IPS-18c (cell line): ENCODE results near the gene PLEKHA5.

Source experiments
- H3K4me3 ChIP-seq: 2 replicates; pipeline ENCODE4 v1.7.0; 2013; ENCODE audit warnings: low read depth, mild to moderate bottlenecking, low read length, moderate library complexity; ENCODE audit not compliant: insufficient read depth
- H3K9me3 ChIP-seq: one replicate; pipeline ENCODE4 v1.6.1; 2013; ENCODE audit warnings: mild to moderate bottlenecking, low read length, moderate library complexity; ENCODE audit not compliant: control insufficient read depth, insufficient read depth

Gene PLEKHA5

GRCh38 chr12:19186722-19187661, 57.5 kb downstream of the PLEKHA5 start:
- no peaks in the 10 kb centered on the region for H3K9me3 ChIP-seq
- H3K4me3 ChIP-seq, result no peak overlapping the region

GRCh38 chr12:19189522-19189921, 60.0 kb downstream of the PLEKHA5 start:
- H3K4me3 ChIP-seq, result no peak overlapping the region
- no peaks in the 10 kb centered on the region for H3K9me3 ChIP-seq

DNA sequence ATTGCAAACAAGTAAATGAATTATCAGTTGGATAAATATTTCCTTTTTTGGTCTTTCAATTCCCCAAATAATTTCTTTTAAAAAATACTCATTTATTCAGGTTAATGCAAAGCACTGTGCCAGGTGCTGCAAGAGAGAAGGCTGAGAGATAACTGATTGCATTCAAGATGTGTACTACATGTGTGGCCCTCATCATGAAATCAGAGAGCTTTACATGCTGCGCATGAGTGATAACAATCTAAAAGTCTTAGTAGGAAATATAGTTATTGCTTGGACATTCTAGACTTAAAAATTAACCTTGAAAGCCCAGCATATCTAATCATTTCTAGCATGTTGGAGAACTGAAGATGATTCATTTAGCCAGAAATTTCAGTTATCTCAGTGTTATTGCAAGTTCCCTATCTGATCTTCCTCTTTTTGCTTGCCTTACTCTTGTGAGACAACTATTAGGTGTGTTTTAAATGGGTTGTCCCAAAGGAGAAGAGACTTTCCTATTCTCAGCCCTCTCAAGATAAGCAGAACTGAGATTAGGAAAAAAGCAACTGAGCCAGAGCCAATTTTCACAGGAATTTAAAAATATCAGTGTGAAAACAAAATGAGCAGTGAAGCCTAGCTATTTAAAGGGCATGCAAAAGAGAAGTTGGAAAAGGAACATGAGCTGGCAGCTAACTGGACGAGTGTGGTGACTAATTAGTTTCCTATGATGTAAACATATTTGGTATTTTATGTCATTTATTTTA, 60.9 kb downstream of the PLEKHA5 start:
- H3K4me3 ChIP-seq, result no peak overlapping the region
- no peaks in the 10 kb centered on the region for H3K9me3 ChIP-seq

- no peaks in the 10 kb centered on the region for H3K9me3 ChIP-seq
- no peak overlapping the region for H3K4me3 ChIP-seq
These were observed 61.6 kb downstream of the PLEKHA5 start for GRCh38 chr12:19191089-19191488.

DNA sequence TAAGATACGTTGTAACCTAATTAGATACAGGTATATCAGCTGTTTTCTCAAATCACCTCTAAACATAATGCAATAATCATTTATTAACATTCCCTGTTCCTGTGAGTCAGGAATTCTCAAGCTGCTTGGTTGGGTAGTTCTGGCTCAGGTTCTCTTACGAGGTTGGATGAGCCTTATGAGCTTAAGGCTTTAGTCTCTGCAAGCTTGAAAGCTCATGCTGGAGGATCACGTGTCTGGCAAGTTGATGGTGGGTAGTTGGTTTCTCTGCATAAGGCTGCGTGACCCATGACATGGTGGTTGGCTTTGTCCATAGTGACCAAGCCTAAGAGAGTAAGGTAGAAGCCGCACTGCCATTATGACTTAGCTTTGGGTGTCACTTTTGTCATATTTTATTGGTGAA, 62.0 kb downstream of the PLEKHA5 start:
- H3K4me3 ChIP-seq, result no peak overlapping the region
- no peaks in the 10 kb centered on the region for H3K9me3 ChIP-seq

DNA sequence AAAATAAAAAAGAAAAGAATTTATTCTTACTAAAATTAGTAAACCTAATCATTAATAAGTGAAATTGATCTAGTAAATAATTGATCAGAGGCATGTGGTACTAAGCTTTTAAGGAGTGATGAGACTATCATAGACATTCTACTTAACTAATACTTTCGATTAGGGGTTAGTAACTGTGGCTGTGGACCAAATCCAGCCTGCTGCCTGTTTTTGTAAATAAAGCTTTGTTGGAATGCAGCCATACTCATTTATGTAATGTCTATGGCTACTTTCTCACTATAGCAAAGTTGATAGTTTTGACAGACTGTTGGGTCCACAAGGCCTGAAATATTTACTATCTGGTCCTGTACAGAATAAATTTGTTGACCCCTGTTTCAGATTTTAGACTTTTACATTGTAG, 63.2 kb downstream of the PLEKHA5 start:
- no peak overlapping the region for H3K4me3 ChIP-seq
- no peaks in the 10 kb centered on the region for H3K9me3 ChIP-seq

DNA sequence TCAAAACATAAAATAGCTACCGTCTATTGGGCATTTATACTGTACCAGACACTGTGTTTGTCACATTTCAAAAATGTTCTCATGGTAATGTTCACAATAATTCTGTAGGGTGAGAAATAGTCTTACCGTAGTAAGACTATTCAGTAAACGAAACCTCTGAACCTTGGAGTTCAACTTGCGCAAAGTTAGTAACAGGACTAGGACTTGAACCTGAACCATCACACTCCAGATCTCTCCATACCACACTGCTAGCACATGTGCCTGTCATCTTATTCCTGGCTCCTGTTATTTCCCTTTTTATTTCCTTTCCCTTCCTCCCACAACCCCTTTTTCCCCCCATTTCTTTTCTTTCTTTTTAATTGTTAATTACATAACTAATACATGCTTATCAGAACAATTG, 65.4 kb downstream of the PLEKHA5 start:
- no peak overlapping the region for H3K4me3 ChIP-seq
- H3K9me3 ChIP-seq, result no peaks in the 10 kb centered on the region

- Histone ChIP-seq H3K9me3 (no peaks in the 10 kb centered on the region), H3K4me3 (no peak overlapping the region)
These were observed 67.6 kb downstream of the PLEKHA5 start for GRCh38 chr12:19196959-19197630.

GRCh38 chr12:19198272-19198671, 68.7 kb downstream of the PLEKHA5 start:
- Histone ChIP-seq H3K4me3 (no peak overlapping the region), H3K9me3 (no peaks in the 10 kb centered on the region)

GRCh38 chr12:19199332-19199731, 69.8 kb downstream of the PLEKHA5 start:
- Histone ChIP-seq H3K4me3 (no peak overlapping the region), H3K9me3 (no peaks in the 10 kb centered on the region)

DNA sequence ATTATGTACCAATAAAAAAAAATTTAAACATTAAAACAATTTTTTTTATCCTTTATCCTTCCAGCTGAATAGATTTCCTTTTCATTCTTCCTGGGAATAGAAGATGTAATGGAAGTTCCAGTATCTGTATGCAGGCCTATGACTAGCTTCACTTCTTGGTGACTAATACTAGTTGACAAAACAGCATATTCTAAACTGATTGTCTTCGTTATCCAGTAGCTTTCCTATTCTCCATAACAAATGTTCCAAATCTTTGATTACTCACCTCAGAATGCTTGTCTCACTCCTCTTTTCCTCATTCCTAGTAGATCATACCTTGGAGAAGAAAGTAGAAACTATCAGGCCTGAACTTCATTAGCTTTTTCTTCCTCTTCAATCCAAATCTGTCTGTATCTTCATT, 70.7 kb downstream of the PLEKHA5 start:
- H3K9me3 ChIP-seq, result no peaks in the 10 kb centered on the region
- H3K4me3 ChIP-seq, result no peak overlapping the region

- no peak overlapping the region for H3K4me3 ChIP-seq
- no peaks in the 10 kb centered on the region for H3K9me3 ChIP-seq
These were observed 72.1 kb downstream of the PLEKHA5 start for GRCh38 chr12:19201661-19202060.

DNA sequence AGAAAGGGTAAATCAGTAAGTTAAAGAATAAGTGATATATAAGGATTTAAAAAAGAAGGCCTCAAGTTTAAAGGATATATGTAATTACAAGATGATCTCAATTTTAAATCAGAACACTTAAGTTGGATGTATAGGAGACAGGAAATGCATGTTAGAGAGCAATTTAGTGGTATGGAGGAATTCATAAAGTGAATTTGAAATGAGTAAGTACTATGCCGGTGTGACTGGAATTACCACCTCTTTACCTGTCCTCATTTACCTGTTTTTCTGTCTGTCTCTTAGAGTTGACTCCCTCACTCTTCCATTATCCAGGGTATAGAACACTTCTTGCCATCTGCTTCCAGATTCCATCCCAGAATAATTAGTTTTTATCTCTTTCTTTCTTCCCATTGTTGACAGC, 73.5 kb downstream of the PLEKHA5 start:
- Histone ChIP-seq H3K4me3 (no peak overlapping the region), H3K9me3 (no peaks in the 10 kb centered on the region)

DNA sequence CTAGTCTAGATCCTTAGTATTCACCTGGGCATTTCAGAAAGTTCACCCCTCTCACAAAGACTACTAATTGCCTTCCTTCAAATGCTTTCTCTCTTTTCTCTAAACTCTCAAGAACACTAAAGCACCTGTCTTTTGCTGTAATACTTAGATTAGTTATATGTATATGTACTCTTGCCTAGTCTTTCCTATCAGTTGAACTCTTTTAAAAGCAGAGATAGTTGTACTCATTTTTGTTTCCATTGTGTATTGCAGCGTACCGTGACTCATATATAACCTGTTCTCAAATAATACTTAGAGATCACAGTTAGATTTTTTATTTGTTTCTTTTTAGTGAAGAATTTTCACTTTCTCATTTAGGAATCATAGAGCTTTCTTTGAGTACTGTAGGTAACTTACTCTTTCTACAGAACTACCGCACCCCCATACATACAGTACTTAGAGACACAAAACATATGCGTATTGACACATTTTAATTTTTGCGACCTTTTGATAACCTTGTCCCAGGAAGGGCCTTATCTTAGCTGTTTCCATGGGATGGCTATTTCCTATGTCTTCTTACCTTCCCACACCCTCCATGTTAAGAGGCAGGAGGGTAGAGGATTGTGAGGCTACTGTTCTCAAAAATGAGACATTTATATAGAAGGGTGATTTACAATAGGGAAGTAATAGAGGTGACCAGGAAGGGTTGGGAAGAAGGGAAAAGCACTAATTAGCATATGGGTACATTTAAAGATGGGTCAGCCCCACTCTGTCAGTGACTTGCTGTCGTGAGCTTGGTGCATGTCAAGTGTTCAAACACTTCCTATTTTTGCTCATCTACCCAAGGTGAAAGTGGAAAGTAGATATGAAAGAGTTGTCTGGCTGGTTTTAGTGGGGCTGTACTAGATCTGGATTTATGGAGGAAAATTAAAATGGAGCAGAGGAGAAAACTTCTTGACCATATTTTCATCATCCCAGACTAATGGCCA, 74.3 kb downstream of the PLEKHA5 start:
- Histone ChIP-seq H3K4me3 (no peak overlapping the region), H3K9me3 (no peaks in the 10 kb centered on the region)

DNA sequence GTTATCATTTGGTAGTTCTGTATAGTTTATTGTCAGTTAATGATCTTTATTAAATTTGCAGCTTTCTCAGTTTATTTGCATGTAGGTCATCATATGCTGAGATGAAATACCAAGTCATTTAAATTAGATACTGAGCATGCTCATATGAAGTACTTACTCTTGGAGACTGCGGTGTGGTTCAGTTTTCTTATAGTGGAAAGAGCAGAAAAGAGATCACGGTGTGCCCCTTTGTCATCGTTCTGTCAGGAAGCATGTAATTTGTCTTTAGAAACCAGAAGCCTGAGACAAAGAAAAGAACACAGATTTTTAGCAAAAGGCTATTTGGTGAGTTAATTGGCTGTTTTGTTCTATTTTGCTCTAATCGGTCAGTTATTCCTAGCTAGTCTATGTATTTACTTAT, 75.6 kb downstream of the PLEKHA5 start:
- Histone ChIP-seq H3K9me3 (no peaks in the 10 kb centered on the region), H3K4me3 (no peak overlapping the region)

DNA sequence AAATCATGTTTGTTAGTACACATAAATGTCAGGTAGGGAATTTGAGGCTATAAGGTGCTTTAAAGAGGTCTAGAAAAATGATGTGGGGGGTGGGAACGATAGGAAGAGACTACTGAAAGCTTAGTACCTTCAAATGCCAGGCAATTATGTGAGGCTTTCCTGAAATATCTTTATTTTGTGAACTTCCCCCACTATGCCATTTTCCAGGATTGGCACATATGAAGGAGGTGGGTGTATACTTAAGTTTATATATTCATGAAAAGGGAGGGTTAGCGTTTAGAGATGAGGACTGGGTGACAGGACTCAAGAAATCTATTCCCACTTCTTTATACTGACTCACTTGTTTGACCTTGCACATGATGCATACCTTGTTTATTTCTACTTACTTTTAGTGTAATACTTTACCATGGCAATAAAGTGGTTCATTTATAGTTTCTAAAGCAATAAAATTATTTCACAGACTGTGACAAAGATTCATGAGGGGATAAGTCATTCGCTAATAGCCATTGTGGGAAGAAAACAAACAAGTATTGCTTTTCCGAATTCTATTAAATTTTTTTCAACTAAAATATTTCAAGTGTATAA, 77.1 kb downstream of the PLEKHA5 start:
- Histone ChIP-seq H3K9me3 (no peaks in the 10 kb centered on the region), H3K4me3 (no peak overlapping the region)
